Esophagus muscularis mucosa (tissue), 2 donors: ENCODE data around the gene P2RY13.

ENCODE experiments used
- POLR2A ChIP-seq: fragments of 450-650 bp; IDR thresholded peaks from one replicate; pipeline ENCODE4 v1.6.1; 2017; ENCODE audit warnings: antibody characterized with exemption, moderate library complexity, mild to moderate bottlenecking, low read depth
- POLR2AphosphoS5 ChIP-seq, 2 donors: sonication (generic); formaldehyde crosslinking; IDR thresholded peaks; one replicate each; pipeline ENCODE4 v1.6.1; 2017; ENCODE audit warnings: antibody characterized with exemption in 2 of 2

- TF ChIP-seq POLR2AphosphoS5 (IDR thresholded peaks at IDR 0.05) (no peak), POLR2A (no peak)
Measured at GRCh38 chr3:151278230-151278629, 51.1 kb downstream of the P2RY13 start, which contains the start of gene P2RY14.
